OCI-LY7 (cell line): ENCODE results near the gene LDLRAD4. TPM values are rescaled to one million over a fixed set of nuclear protein-coding genes. Genes with fewer than 3 reads are reported as not detected.

Source experiments
- BruUV-seq: library from RNA; stranded (reverse); fragments of 400-500 nt; replicated peaks from 2 replicates; lab custom pipeline; 2021; lab: Mats Ljungman, UMichigan
- CTCF ChIA-PET: fragments of 300-600 bp; sonication (Branson Sonifier 250); formaldehyde crosslinking; loops from one replicate; lab custom pipeline; 2022; ENCODE audit warnings: antibody characterized with exemption; ENCODE audit not compliant: unreplicated experiment; lab: Charles Lee
- POLR2A ChIA-PET: fragments of 300-600 bp; sonication (Branson Sonifier 250); formaldehyde crosslinking; loops from one replicate; lab custom pipeline; 2022; ENCODE audit warnings: antibody characterized with exemption; lab: Charles Lee
- DNase-seq: peaks from one replicate; pipeline ENCODE4 v3.0.0-alpha.2; 2015; ENCODE audit warnings: low spot score
- H2AFZ ChIP-seq: fragments of 200-600 bp; sonication (generic), shearing (Covaris generic); 2 replicates; pipeline ENCODE4 v1.6.1; 2014; ENCODE audit warnings: mild to moderate bottlenecking, antibody characterized with exemption, low read length, moderate library complexity
- H3K27ac ChIP-seq: fragments of 200-600 bp; sonication (generic); 2 replicates; pipeline ENCODE4 v1.5.1; 2014; ENCODE audit warnings: mixed run types, low read depth, mild to moderate bottlenecking, moderate library complexity, low read length, inconsistent platforms; ENCODE audit not compliant: poor library complexity, severe bottlenecking
- H3K36me3 ChIP-seq: fragments of 200-600 bp; sonication (generic); 2 replicates; pipeline ENCODE4 v1.6.1; 2014; ENCODE audit warnings: mild to moderate bottlenecking, antibody characterized with exemption, low read length, moderate library complexity, mixed read lengths; ENCODE audit not compliant: insufficient read depth
- H3K4me1 ChIP-seq: fragments of 200-600 bp; sonication (generic); 2 replicates; pipeline ENCODE4 v1.5.1; 2014; ENCODE audit warnings: mild to moderate bottlenecking, low read length; ENCODE audit not compliant: insufficient read depth, poor library complexity, severe bottlenecking
- H3K4me2 ChIP-seq: fragments of 200-600 bp; sonication (generic); 2 replicates; pipeline ENCODE4 v1.6.1; 2014; ENCODE audit warnings: mild to moderate bottlenecking, low read length
- H3K4me3 ChIP-seq: fragments of 200-600 bp; sonication (generic); 2 replicates; pipeline ENCODE4 v1.5.1; 2014; ENCODE audit warnings: mild to moderate bottlenecking, low read depth, low read length; ENCODE audit not compliant: poor library complexity, severe bottlenecking
- H3K79me2 ChIP-seq: fragments of 200-600 bp; sonication (generic); 2 replicates; pipeline ENCODE4 v1.6.1; 2016; ENCODE audit warnings: low read depth, mild to moderate bottlenecking, low read length, moderate library complexity, mixed read lengths; ENCODE audit not compliant: insufficient read depth
- H3K9me2 ChIP-seq: fragments of 200-600 bp; sonication (generic); 2 replicates; pipeline ENCODE4 v1.6.1; 2016; ENCODE audit warnings: mild to moderate bottlenecking, low read length, mixed read lengths; ENCODE audit not compliant: insufficient read depth
- H3K9me3 ChIP-seq: fragments of 200-600 bp; sonication (generic); 2 replicates; pipeline ENCODE4 v1.6.1; 2014; ENCODE audit warnings: mild to moderate bottlenecking, mixed run types, low read length, mixed read lengths
- H4K20me1 ChIP-seq: fragments of 200-600 bp; sonication (generic); 2 replicates; pipeline ENCODE4 v1.6.1; 2014; ENCODE audit warnings: mild to moderate bottlenecking, antibody characterized with exemption, low read length, moderate library complexity, mixed read lengths; ENCODE audit not compliant: insufficient read depth
- CTCF ChIP-seq: fragments of 200-600 bp; sonication (generic); conservative IDR thresholded peaks from 2 replicates; pipeline ENCODE4 v1.5.1; 2014; ENCODE audit warnings: mild to moderate bottlenecking, antibody characterized with exemption, low read length, moderate library complexity, mixed read lengths
- EZH2phosphoT487 ChIP-seq: fragments of 200-600 bp; sonication (generic); IDR thresholded peaks from 2 replicates; pipeline ENCODE4 v1.6.1; 2018; ENCODE audit warnings: low read depth, borderline replicate concordance, mild to moderate bottlenecking, mixed run types, antibody characterized with exemption, low read length, moderate library complexity, mixed read lengths
- intact Hi-C: fragments of 100-400 bp; cut with micrococcal nuclease; formaldehyde crosslinking; loops from one replicate; pipeline ENCODE4 v1.10.0; 2022; ENCODE audit not compliant: unreplicated experiment
- total RNA-seq, 2 experiments: library from RNA; depleted of rRNA in 1 of 2; stranded (reverse); fragments of >200 nt in 1 of 2; shearing (Covaris generic) in 1 of 2; gene quantifications; 2 replicates each; pipeline ENCODE4 v1.2.3, GENCODE V29; 2014 to 2022

The LDLRAD4 gene
- total RNA-seq, 2 experiments from 2014 or later = 26.2 to 43.8 TPM

GRCh38 chr18:13198701-13199100, 19.9 kb upstream of the LDLRAD4 start:
- H3K4me2 ChIP-seq = no peak overlapping the region
- H3K9me2 ChIP-seq = no peaks in the 10 kb centered on the region
- H3K27ac ChIP-seq = no peak overlapping the region
- ChIA-PET CTCF (no interaction called here), POLR2A (no interaction called here)
- no TSS peak for BruUV-seq
- no peaks in the 10 kb centered on the region for H3K4me1 ChIP-seq
- H3K9me3 ChIP-seq = peaks cover 15% of the 10 kb centered on the region
- DNase-seq = no peak
- no peaks in the 10 kb centered on the region for H4K20me1 ChIP-seq
- no peaks in the 10 kb centered on the region for H3K79me2 ChIP-seq
- TF ChIP-seq CTCF = no peak
- TF ChIP-seq EZH2phosphoT487 = no peak
- intact Hi-C loops = no loop called here
- no peak overlapping the region for H2AFZ ChIP-seq
- no peaks in the 10 kb centered on the region for H3K36me3 ChIP-seq
- H3K4me3 ChIP-seq = no peak overlapping the region

- Histone ChIP-seq H3K4me3 (no peak overlapping the region), H4K20me1 (no peaks in the 10 kb centered on the region), H3K4me2 (no peak overlapping the region), H3K36me3 (no peaks in the 10 kb centered on the region), H3K27ac (no peak overlapping the region), H3K4me1 (no peaks in the 10 kb centered on the region), H2AFZ (no peak overlapping the region), H3K79me2 (no peaks in the 10 kb centered on the region), H3K9me2 (no peaks in the 10 kb centered on the region), H3K9me3 (peaks cover 15% of the 10 kb centered on the region)
- ChIA-PET CTCF (no interaction called here), POLR2A (interaction anchor here (0.9 kb wide), 1 partner anchor 29 kb away, joined by 3 read pairs; no protein-coding TSS in a partner anchor)
- intact Hi-C loops = no loop called here
- no peak for DNase-seq
- no TSS peak for BruUV-seq
- TF ChIP-seq EZH2phosphoT487 (no peak), CTCF (no peak)
These were observed 19.4 kb upstream of the LDLRAD4 start for GRCh38 chr18:13199169-13199568.

- CTCF ChIA-PET = no interaction called here
These were observed 17.3 kb upstream of the LDLRAD4 start for GRCh38 chr18:13201292-13201691.

More at GRCh38 chr18:13201292-13201691, 17.3 kb upstream of the LDLRAD4 start:
- Histone ChIP-seq H3K36me3 (no peaks in the 10 kb centered on the region), H3K4me1 (no peaks in the 10 kb centered on the region), H3K9me3 (peaks cover 15% of the 10 kb centered on the region), H4K20me1 (no peaks in the 10 kb centered on the region), H3K4me3 (no peak overlapping the region), H2AFZ (no peak overlapping the region), H3K4me2 (no peak overlapping the region), H3K27ac (no peak overlapping the region), H3K9me2 (no peaks in the 10 kb centered on the region), H3K79me2 (no peaks in the 10 kb centered on the region)
- BruUV-seq = no TSS peak
- intact Hi-C loops = loop anchor here (10.0 kb wide), 1 partner anchor 134 kb away; no protein-coding TSS in a partner anchor
- POLR2A ChIA-PET = interaction anchor here (1.0 kb wide), 1 partner anchor 27 kb away, joined by 3 read pairs; no protein-coding TSS in a partner anchor
- no peak for TF ChIP-seq EZH2phosphoT487
- no peak for TF ChIP-seq CTCF
- no peak for DNase-seq
